GM12891 (cell line): ENCODE measurements around the gene TRIM72.

Source experiments
- POLR2A ChIP-seq: IDR thresholded peaks from 2 replicates; pipeline ENCODE4 v1.6.1; 2011; ENCODE audit warnings: low read depth, low read length, control low read depth
- POLR2AphosphoS5 ChIP-seq: IDR thresholded peaks from 2 replicates; pipeline ENCODE4 v1.6.1; 2011; ENCODE audit warnings: low read depth, low read length, control low read depth

DNA sequence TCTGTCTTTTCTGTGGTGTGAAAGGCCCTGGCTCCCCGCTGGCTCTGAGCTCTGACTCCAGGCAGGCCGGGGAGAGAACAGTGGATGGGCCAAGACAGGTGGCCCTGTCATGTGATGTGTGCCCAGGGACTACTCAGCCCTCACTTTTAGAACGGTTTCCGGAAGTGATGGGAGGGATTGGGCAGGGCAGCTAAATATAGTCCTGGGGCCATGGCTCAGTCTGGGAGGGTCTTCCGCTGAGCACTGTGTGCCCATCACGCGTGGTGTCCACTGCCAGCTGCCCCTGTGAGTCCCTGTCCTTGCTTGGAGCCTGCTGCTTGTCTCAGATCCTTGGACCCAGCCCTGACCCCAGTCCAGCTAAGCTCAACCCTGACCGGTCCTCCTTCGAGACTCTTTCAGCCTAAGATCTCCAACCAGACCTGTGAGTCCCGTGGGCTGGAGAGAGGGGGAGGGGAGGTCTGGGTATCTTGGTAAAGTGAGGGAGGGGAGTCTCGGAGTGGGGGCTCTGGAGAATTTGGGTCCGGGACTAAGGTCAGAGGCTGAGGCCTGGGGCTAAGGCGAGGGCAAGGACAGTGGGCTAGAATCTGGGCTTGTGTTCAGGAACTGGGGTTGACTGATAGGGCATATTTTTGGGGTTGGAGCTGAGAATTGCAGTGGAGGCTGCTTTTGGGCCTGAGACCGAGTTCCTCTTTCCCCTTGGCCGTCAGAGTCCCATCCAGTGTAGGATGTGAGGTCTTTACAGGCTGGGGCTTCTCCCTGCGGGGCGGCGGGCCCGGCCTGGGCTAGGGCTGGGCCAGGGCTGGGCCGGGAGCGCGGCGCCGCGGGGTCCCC lies at the start of gene TRIM72:
- TF ChIP-seq POLR2A (no peak), POLR2AphosphoS5 (no peak)
